ENCODE measurements around the gene VMAC. TPM values are rescaled to one million over a fixed set of nuclear protein-coding genes. Genes with fewer than 3 reads are reported as not detected.

VMAC gene
- total RNA-seq, 2 experiments from 2014 or later = 23.4 to 25.3 TPM

GRCh38 chr19:5934069-5934401 lies 29.4 kb downstream of the VMAC start:
- Histone ChIP-seq H3K9me3 (ENCODE audit: control insufficient read depth in 1 of 2, insufficient read depth in 1 of 2, low read length in 2 of 2) (no peaks in the 10 kb centered on the region), H3K4me3 (ENCODE audit: low read length) (no peak overlapping the region), H3K27me3 (ENCODE audit: control insufficient read depth in 1 of 2, insufficient read depth in 2 of 2, low read length in 2 of 2) (no peaks in the 10 kb centered on the region), H3K27ac (ENCODE audit: low read depth in 1 of 2, low read length in 2 of 2) (no peak overlapping the region), H3K4me1 (ENCODE audit: insufficient read depth, low read length) (no peaks in the 10 kb centered on the region), H3K36me3 (ENCODE audit: insufficient read depth, low read length) (peaks cover 88% of the 10 kb centered on the region)
- Mint-ChIP-seq H3K9me3 (no peaks in the 10 kb centered on the region), H3K36me3 (ENCODE audit: low read depth) (peaks cover 90% of the 10 kb centered on the region), H3K4me1 (ENCODE audit: low read depth) (no peaks in the 10 kb centered on the region), H3K27me3 (no peaks in the 10 kb centered on the region), H3K27ac (no peak overlapping the region), H3K4me3 (no peak overlapping the region)
- ChIA-PET POLR2A (interaction anchor here (1.3 kb wide), 1 partner anchor 16 kb away, joined by 3 read pairs; no protein-coding TSS in a partner anchor), CTCF (no interaction called here)
- intact Hi-C loops (cut with DNase I, micrococcal nuclease) = no loop called here
- ATAC-seq (ENCODE audit: poor library complexity) (no peak), DNase-seq (no peak)
- no peak for TF ChIP-seq CTCF (IDR thresholded peaks at IDR 0.05)

GRCh38 chr19:5934774-5935472 lies 30.3 kb downstream of the VMAC start:
- no peaks in the 10 kb centered on the region for H3K27me3 ChIP-seq (ENCODE audit: control insufficient read depth in 1 of 2, insufficient read depth in 2 of 2, low read length in 2 of 2)
- POLR2A ChIA-PET = interaction anchor here (1.9 kb wide), 2 partner anchors 27 to 31 kb away, joined by 4 to 5 read pairs; partner anchors contain the start of gene NDUFA11

GRCh38 chr19:5935473-5936291 lies 31.0 kb downstream of the VMAC start:
- no peak for TF ChIP-seq CTCF (IDR thresholded peaks at IDR 0.05)
- DNase-seq (no peak), ATAC-seq (ENCODE audit: poor library complexity) (no peak)
- intact Hi-C loops (cut with DNase I, micrococcal nuclease) = no loop called here
- peaks cover 89% of the 10 kb centered on the region for H3K36me3 Mint-ChIP-seq (ENCODE audit: low read depth)
- Histone ChIP-seq H3K9me3 (ENCODE audit: control insufficient read depth in 1 of 2, insufficient read depth in 1 of 2, low read length in 2 of 2) (no peaks in the 10 kb centered on the region), H3K4me1 (ENCODE audit: insufficient read depth, low read length) (no peaks in the 10 kb centered on the region), H3K27me3 (ENCODE audit: control insufficient read depth in 1 of 2, insufficient read depth in 2 of 2, low read length in 2 of 2) (no peaks in the 10 kb centered on the region), H3K36me3 (ENCODE audit: insufficient read depth, low read length) (peaks cover 87% of the 10 kb centered on the region), H3K27ac (ENCODE audit: low read depth in 1 of 2, low read length in 2 of 2) (no peak overlapping the region), H3K4me3 (ENCODE audit: low read length) (no peak overlapping the region)
- no peaks in the 10 kb centered on the region for H3K9me3 Mint-ChIP-seq
- POLR2A ChIA-PET = interaction anchor here (1.7 to 1.9 kb wide), 3 partner anchors 16 to 32 kb away, joined by 3 to 5 read pairs (median 4); partner anchors contain the start of gene NDUFA11
- CTCF ChIA-PET = no interaction called here
- H3K27ac Mint-ChIP-seq = no peak overlapping the region
- H3K27me3 Mint-ChIP-seq = no peaks in the 10 kb centered on the region
- no peaks in the 10 kb centered on the region for H3K4me1 Mint-ChIP-seq (ENCODE audit: low read depth)
- no peak overlapping the region for H3K4me3 Mint-ChIP-seq

More at GRCh38 chr19:5934774-5935472, 30.3 kb downstream of the VMAC start:
- no peak for TF ChIP-seq CTCF (IDR thresholded peaks at IDR 0.05)
- ATAC-seq (ENCODE audit: poor library complexity) (no peak), DNase-seq (no peak)
- Mint-ChIP-seq H3K9me3 (no peaks in the 10 kb centered on the region), H3K27me3 (no peaks in the 10 kb centered on the region), H3K4me3 (no peak overlapping the region), H3K36me3 (ENCODE audit: low read depth) (peaks cover 90% of the 10 kb centered on the region), H3K27ac (no peak overlapping the region), H3K4me1 (ENCODE audit: low read depth) (no peaks in the 10 kb centered on the region)
- peaks cover 88% of the 10 kb centered on the region for H3K36me3 ChIP-seq (ENCODE audit: insufficient read depth, low read length)
- CTCF ChIA-PET = no interaction called here
- no peaks in the 10 kb centered on the region for H3K4me1 ChIP-seq (ENCODE audit: insufficient read depth, low read length)
- no peaks in the 10 kb centered on the region for H3K9me3 ChIP-seq (ENCODE audit: control insufficient read depth in 1 of 2, insufficient read depth in 1 of 2, low read length in 2 of 2)
- H3K27ac ChIP-seq (ENCODE audit: low read depth in 1 of 2, low read length in 2 of 2) = no peak overlapping the region
- no peak overlapping the region for H3K4me3 ChIP-seq (ENCODE audit: low read length)
- intact Hi-C loops (cut with DNase I, micrococcal nuclease) = no loop called here

All from CD4-positive, alpha-beta T cell (primary cell).